NCI-H1105 treated with DMSO at 0.1 percent for 48 hours (cell line): Measurements from ENCODE around the gene SUPT7L.
A peak's percentile ranks its signal among the peaks of the same experiment; 100 is the strongest.
"Not testable (repeated sequence)": the region's sequence is repeated elsewhere in the genome, so short reads cannot be mapped to it uniquely, and the experiment has no call there.

ENCODE experiments used
- DNase-seq: peaks from one replicate; lab custom pipeline; 2025; lab: John Stamatoyannopoulos, UW

Gene SUPT7L

DNA sequence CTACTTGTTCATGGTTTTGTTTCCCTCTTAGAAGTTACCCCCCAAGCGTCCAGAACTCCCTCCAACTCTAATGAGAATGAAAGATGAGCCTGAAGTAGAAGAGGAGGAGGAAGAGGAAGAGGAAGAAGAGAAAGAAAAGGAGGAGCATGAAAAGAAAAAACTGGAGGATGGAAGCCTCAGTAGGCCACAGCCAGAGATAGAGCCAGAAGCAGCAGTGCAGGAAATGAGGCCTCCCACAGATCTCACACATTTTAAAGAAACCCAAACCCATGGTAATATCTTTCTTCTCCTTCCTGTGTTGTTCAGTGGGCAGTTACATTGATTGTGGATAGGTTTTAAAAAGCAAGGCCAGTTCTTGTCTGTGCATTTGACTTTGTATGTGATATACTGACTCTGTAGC lies 21.6 kb upstream of the SUPT7L start:
- DNase-seq, result not testable (repeated sequence)

DNA sequence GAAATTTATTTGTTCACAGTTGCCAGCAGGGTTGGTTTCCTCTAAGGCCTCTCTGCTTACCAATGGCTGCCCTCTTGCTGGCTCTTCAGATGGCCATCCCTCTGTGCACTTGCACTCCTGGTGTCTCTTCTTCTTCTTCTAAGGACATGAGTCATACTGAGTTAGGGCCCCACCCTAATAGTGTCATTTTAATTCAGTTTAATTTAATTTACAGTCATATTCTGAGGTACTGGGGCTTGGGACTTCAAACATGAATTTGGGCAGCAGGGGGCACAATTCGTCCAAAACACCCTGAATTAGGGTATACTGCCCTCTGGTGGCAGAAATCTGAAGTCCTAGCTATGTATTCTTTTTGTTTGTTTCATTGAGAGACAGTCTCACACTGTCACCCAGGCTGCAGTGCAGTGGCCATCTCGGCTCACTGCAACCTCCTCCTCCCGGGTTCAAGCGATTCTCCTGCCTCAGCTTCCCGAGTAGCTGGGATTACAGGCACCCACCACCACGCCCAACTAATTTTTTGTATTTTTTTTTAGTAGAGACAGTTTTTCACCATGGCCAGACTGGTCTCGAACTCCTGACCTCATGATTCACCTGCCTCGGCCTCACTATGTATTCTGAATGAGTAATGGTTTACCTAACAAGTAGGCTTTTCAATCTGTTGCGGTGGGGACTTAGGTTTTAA lies 20.1 kb upstream of the SUPT7L start:
- DNase-seq, result peak; percentile 82

- not testable (repeated sequence) for DNase-seq
Observed at GRCh38 chr2:27682334-27682771, 18.9 kb upstream of the SUPT7L start.

DNA sequence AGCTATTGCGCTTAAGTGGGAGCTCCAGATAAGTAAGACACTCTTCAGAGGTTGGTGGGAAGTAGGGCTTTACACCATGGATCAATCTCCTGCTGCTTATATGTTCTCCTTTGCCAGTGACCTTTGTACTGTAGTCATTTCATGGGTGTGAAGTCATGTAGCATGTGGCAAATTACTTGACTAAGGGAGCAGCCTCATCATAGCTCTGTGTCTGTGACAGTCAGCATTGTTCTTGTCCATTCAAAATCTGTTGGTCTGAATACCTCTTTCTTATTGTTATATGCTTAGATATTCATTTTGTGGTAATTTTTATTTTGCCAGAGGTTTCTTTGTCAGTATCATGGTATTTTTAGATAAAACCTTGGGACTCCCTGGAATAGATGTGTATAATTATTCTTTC lies 18.4 kb upstream of the SUPT7L start:
- DNase-seq, result no peak

DNA sequence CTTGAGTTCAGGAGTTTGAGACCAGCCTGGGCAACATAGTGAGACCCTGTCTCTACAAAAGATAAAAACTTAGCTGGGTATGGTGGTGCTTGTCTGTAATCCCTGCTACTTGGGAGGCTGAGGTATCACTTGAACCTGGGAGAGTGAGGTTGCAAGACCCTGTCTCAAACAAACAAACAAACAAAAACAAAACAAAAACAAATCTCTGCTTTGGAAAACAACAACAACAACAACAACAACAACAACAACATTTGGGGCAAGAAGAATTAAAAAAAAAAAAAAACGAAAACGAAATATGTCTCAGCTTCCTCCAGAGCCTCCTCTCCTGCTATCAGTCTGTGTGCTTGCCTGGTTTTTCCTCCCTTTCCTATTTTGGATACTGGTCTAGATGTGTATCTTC lies 17.2 kb upstream of the SUPT7L start:
- DNase-seq, result no peak

DNA sequence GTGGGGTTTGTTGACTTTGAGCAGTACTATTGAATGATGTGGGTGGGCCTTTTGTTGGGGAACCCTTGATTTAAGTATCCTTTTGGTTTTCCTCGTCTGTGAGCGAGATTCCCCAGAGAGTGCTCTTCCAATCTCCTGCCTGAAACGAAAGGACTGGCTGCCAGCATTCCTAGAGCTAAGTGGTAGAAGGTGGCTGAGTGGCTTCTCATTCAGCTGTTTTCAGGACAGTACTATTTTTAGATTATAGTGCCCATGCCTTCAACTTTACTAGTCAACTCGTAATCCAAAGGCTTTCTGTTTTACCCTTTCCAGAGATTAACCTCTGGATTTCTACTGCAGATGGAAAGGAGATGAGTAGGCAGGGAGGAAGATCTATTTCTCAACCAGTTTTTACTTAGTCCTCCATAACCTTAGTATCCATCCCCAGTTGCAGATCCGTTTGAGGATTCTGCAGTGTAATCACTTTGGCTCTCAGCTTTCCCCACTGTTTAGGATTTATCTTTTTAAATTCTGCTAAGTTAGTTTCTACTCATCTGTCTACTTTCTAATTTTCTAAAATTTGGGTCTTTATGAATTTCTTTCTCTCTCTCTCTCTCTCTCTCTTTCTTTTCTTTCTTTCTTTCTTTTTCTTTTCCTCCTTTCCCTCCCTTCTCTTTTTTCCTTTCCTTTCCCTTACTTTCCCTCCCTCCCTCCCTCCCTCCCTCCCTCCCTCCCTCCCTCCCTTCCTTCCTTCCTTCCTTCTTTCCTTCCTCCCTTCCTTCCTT lies 9.5 kb upstream of the SUPT7L start:
- DNase-seq, result no peak

DNA sequence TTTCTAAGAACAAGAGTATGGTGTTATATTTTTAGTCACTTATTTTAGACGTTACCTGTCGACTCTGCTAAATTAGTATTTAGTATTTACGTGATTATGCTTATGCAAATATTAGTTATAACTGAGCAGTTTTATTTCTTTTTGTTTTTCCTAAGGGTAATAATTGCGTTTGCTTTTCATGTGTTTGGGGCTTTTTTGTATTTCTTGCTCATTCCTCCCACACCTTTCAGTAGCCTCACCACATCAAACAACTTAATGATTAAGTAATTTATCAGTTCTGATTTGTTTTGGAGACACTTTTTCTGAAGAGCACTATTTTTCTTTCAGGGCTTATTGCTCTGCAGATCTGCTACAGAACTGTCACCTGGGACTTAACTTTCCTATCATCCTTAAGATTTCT lies 7.8 kb upstream of the SUPT7L start:
- DNase-seq, result no peak

- DNase-seq, result no peak
Observed at GRCh38 chr2:27667446-27667845, 4.0 kb upstream of the SUPT7L start.

- DNase-seq, result no peak
Observed at GRCh38 chr2:27664622-27665363, 1.4 kb upstream of the SUPT7L start.

GRCh38 chr2:27664154-27664574 lies 750 bp upstream of the SUPT7L start:
- DNase-seq, result no peak

DNA sequence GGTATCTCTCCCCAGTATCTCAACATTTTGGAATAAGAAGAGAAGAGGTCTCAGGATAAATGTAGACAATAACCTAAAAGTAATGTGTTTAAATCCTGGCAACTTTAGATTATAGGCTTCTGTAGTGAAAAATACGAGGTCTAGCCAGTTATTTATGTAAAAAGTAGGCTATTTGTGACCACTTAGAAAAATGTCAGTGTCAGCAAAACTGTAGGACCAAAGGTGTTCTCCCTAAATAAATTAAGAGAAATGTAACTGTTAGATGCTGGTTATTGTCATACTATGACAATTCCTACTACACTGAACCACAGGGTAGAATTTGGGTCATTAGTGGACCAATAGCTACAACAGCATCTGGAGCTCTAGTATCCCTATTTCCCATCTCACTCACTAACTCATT lies 2.0 kb downstream of the SUPT7L start:
- DNase-seq, result no peak

DNA sequence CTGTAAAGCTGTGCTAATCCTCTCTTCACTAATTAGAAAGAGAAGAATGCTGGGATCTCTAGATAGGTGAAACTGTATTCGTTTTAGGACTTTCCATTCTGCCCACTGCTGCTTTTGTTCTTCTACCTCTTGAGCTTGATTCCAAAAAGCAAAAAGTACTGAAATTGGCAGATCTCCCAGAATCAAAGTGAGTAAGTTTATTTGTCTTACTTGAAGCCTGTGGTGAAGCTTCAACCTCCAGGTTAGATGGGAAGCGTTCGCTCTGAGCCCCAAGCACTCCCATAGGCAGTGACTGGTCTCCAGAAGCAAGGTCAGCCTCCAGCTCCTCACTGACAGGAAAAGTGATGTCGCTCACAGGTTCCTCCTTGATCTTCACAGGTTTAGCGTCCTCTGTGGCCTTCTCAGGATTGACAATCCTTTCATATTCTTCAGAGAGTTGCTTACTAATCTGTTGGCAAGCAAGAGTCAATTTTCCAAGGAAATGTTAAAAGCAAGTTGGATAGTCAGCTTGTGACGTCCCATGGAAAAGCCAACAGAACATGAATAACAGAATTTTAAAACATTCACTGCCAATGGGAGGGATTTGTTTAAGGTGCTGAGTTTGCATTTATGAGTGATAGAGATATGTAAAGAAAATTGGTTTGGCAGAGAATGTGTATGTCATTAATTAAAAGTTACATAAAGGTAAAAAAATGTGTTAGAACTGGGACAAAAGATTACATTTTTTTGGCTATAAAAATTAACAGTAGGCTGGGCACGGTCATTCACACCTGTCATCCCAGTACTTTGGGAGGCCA lies 8.1 kb downstream of the SUPT7L start:
- DNase-seq, result peak; percentile 0

DNA sequence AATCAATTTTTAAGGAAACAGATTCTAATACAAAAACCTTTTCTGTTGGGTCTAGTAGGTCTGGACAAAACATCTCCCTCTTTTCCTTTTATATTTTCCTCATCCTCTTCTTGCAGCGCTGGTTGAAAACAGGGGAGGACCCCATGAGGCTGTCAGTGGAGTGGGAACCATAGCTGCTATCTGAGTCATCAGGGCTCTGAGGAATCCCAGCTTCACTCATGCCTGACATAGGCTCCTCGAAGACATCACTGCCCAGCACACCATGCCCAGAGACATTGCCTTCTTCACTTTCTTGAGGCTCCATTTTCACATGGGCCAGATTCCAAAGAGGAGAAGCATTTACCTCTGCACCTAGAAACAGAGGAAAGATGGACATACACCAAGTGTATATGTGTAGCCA lies 10.0 kb downstream of the SUPT7L start:
- no peak for DNase-seq

DNA sequence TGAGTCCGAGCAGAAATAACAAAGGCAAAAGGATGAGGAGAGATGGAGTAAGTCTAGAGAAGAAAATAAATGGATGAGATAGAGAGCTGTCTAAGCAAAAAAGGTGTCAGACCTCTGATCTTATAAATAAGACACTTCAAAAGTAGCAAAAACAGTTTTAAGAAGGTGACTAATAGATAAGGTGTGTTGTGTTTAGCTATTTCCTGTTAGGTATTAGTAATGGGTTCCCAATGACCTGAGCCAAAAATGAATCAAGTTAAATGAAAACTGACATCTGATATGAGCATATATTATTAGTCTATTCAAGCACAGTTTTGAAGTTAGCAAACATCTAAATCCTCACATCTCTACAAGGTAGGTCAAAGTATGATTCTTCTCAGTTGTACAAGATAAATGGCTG lies 10.6 kb downstream of the SUPT7L start:
- no peak for DNase-seq

DNA sequence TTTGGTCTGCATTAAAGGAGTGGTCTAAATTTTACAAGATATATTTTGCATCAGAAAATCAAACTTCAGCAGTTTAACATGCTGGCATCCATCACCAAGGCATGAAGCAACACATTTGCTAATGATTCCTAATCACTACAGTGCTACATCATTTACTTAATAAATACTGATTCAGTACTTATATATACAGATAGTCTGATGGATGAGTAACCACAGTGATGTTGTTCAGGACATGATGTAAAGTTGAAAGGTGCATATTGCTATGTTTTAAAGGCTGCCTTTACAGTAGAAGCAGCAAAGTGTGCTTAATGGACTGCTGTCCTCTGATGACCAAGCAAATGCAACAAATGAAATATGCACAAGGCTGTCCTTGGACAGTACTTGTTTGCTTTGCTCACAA lies 11.1 kb downstream of the SUPT7L start:
- DNase-seq, result no peak

GRCh38 chr2:27651056-27651455 lies 12.4 kb downstream of the SUPT7L start:
- DNase-seq, result no peak

DNA sequence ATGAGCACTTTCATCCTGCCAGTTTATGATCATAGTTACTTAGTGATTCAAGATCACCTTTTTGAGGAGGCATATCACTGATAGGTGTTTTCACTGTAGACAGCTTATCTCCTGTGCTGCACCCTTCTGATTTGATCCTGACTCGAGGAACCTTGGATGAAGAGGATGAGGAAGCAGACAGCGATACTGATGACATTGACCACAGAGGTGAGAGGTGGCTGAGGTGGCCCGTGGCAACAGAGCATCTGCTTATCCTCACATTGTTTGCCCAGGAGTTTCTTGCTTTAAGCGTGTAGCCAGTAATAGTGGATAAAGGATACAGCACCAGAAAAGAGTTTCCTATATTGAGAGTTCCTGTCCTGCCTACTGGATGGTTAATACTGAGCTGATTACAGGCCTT lies 15.7 kb downstream of the SUPT7L start:
- DNase-seq, result no peak

DNA sequence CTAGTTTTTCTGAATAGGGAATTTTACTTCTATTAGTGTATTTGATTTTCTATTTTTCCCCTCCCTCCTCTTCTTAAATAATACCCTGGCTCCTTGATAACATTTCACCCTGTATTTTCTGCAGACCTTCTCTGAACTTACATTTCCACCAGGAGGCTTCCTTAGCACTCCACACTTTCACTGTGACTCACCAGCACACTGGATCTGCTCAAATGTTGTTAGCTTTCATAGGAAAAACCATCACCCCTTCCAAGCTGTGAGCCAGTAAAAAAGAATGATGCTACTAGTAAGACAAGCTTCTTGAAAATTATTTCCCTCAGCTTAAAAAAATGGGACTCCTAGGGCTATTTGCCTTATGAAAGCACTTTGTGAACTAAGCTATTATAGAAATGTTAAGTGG lies 16.1 kb downstream of the SUPT7L start:
- DNase-seq, result no peak

DNA sequence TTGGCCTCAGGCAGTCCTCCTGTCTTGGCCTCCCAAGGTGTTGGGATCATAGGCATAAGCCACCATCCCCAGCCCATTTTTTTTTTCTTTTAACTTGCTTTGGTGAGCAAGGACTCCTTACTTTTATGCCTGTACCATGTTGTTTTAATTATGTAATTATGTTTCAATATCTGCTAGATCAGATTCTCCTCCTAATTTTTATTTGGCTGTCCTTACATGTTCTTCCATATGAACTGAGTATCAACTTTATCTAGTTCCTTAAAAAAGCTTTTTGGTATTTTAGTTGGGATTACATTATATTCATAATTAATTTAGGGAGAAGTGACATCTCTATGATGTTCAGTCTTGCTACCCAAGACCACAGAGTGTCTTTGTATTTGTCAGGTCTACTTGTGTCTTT lies 18.2 kb downstream of the SUPT7L start:
- no peak for DNase-seq

DNA sequence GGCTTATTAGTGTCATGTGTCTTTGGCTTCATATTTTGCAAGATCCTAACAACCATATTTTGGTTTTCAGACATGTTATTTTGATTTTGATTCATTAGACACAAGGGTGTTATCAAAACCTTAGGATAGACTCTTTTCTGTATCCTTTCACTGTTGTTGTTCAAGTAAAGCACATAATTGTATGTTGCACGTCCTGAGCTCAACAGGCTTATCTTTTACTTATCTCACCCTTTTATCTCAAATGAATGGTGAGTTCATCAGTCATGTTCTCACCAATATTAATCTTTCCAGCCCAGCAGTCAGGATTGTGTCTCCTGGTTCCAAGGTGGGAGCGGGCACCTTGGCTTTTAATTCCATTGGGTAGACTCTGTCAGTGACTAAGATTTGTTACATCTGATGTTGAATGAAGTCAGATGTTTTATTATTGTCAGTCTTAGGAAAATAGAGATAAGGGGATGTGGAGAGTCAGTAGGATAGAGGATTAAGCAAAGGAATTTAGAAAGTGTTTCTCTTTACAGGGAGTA lies 22.6 kb downstream of the SUPT7L start:
- no peak for DNase-seq

GRCh38 chr2:27638709-27639108 lies 24.7 kb downstream of the SUPT7L start:
- no peak for DNase-seq
